GM18873 (cell line): Measurements from ENCODE around the gene PROSER3.
"Not testable (repeated sequence)": the region's sequence is repeated elsewhere in the genome, so short reads cannot be mapped to it uniquely, and the experiment has no call there.

Experiments
- ATAC-seq: cut with Tn5 transposase; IDR thresholded peaks from one replicate; pipeline ENCODE4 v1.9.1; 2021; ENCODE audit warnings: mild to moderate bottlenecking, moderate library complexity, moderate number of reproducible peaks; ENCODE audit not compliant: unreplicated experiment, low FRiP score

Gene PROSER3

DNA sequence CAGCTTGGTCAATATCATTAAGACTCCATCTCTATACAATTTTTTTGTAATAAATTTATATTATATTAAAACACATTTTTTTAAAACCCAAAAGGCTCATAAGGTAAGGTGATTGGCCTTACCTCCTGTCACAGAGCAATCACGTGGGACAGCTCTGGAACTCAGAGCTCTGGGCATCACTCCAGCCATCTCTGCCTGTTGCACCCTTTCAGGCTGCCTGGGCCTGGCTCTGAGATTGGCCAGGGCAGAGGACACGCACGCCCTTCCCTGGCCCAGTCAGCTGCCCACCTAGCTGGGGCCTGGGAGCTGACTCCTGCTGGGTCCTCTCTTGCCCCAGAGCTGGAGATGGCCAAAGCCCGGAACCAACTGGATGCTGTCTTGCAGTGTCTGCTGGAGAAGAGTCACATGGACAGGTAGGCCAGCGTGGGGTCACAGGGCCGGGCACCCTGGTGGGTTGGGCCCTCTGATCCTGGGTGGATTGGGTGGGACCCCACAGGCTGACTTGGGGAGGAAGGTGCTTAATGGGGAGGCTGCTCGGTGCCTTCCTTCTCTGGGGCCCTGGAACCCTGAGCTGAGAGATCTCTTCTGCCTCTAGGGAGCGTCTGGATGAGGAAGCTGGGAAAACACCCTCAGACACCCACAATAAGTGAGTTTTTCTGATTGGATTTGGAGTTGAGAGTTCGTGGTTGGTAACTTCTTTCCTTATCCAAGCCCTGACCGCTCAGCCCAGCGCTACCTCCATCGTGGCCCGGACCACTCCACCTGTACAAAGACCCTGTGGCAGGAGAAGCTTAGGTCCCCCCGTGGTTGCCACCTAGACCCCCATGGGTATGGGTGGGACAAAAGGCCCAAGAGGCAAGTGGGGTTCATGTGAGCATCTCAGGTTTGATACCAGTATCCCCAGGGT is 5.9 kb upstream of the PROSER3 start:
- no peak for ATAC-seq

DNA sequence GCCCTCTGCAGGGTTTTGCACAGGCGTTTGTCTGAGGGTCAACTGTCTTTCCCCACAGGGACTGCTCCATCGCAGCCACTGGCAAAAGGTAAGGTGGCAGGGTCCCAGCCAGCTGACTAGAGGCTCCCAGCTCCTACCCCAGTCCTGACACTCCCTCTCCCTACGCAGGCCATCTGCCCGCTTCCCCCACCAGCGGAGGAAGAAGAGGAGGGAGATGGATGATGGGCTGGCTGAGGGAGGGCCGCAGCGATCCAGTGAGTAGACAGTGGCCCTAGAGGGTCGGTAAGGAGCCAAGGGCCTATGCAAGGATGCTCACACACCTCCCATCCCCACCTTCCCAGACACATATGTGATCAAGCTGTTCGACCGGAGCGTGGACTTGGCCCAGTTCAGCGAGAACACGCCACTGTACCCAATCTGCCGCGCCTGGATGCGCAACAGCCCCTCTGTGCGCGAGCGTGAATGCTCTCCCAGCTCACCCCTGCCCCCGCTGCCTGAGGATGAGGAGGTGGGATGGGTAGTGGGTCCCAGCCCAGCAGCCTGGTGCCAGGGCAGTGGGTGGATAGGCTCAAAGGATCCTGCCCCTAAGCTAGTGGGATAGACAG is 5.1 kb upstream of the PROSER3 start:
- ATAC-seq: no peak

- no peak for ATAC-seq
Observed at GRCh38 chr19:35753634-35754369, 4.2 kb upstream of the PROSER3 start.

GRCh38 chr19:35754370-35755130 is 3.4 kb upstream of the PROSER3 start:
- no peak for ATAC-seq

DNA sequence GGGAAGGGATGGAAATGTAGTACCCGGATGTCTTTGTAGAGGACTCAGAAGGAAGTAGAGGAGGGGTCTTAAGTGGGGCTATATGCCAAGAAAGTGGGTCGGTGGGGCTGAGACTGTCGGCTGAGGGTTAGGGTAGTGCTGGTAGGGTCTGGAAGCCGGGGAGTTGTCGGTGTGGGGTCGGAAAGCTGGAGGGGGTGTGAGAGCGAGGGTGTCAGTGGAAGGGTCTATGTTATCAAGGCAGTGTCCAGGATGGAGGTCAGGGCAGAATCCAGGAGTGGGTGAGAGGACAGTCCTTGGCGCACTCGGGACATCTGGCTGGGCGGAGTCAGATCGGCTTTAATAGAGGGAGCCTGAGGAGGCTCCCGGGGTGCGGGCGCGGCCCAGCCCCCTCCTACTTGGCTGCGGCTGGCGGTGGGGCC is 2.8 kb upstream of the PROSER3 start:
- ATAC-seq: no peak

DNA sequence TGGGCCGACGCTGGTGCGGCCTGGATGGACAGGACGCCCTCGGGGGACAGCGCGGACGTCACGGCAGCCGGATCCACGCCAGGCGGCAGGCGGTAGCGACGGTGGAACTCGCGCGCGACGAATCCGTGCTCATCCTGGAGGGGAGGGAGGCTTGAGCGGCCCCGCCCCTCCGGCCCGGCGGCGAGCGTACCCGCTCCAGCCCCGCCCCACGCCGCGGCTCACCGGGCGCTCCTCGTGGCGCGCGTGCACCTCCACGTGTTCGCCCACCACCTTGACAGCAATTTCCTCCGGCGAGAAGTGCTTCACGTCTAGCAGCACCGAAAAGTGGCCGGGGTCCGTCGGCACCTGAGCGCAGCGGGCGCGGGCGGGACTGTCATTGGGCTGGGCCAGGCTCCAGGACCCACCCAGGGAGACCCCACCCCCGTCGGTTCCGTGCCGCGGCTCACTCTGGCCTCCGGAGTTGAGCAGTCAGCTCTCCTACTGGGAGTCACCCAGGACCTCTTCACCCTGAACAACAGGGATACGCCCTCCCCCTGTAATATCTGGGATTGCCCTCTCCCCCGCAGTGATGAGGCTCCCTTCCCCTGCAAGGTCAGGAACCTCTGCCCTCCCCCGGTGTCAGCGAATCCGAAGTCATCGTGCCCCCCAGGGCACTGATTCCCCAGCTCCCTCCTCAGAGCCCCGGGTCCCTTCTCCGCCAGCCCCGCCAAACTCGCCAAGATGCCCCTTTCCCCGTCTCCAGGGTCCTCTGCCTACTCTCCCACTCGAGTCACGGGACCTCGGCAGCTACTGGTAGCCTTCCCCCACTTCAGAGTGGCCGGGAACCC is 2.2 kb upstream of the PROSER3 start:
- no peak for ATAC-seq

GRCh38 chr19:35756377-35757230 is 1.4 kb upstream of the PROSER3 start, which contains the start of gene HSPB6:
Gene HSPB6 (minus strand): TSS chr19:35757029. CDS start chr19:35757008, 21 bp downstream.
- ATAC-seq: no peak

- no peak for ATAC-seq
Observed at GRCh38 chr19:35757231-35757748, 686 bp upstream of the PROSER3 start.

DNA sequence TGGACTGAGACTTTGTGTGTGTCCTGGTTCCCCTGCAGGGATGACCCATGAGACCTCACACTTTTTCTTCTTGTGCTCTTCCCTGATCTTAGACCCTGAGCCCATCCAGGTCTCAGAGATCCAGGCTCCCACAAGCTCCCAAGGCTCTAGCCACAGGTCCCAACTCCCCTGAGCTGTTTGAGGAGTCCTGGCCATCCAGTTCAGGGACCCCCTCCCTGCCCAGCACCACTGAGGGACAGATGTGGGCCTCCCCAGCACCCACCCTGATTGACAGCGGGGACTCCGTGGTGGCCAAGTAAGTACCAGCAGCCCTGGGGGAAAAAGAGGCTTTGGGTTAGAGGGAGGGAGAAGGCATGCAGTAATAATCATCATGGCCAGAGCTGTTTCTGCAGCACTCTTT is 1.7 kb downstream of the PROSER3 start:
- ATAC-seq: no peak

DNA sequence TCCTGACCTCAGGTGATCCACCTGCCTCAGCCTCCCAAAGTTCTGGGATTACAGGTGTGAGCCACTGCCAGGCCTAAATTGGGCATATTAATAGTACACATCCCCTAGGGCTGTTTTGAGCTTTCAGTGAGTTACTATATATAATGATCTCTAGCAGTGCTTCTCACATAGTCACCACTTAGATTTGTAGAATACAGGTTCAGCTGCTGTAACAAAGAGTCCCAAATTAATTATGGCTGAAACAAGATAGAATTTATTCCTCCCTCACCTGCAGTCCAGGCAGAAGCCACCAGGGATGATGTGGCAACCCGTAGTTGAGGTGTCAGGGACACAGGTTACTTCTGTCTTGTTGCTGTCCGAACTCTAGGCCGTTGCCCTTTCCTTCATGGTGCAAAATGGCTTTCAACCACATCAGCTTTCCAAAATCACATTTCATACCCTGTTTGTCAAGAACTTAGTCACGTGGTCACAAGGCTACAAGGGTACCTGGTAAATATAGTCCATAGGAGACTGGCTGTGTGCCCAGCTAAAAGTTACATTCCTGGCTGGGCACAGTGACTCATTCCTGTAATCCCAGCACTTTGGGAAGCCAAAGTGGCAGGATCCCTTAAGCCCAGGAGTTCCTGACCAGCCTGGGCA is 2.9 kb downstream of the PROSER3 start:
- no peak for ATAC-seq

- no peak for ATAC-seq
Observed at GRCh38 chr19:35764432-35765315, 6.7 kb downstream of the PROSER3 start.

GRCh38 chr19:35766571-35767104 is 8.7 kb downstream of the PROSER3 start:
- no peak for ATAC-seq

DNA sequence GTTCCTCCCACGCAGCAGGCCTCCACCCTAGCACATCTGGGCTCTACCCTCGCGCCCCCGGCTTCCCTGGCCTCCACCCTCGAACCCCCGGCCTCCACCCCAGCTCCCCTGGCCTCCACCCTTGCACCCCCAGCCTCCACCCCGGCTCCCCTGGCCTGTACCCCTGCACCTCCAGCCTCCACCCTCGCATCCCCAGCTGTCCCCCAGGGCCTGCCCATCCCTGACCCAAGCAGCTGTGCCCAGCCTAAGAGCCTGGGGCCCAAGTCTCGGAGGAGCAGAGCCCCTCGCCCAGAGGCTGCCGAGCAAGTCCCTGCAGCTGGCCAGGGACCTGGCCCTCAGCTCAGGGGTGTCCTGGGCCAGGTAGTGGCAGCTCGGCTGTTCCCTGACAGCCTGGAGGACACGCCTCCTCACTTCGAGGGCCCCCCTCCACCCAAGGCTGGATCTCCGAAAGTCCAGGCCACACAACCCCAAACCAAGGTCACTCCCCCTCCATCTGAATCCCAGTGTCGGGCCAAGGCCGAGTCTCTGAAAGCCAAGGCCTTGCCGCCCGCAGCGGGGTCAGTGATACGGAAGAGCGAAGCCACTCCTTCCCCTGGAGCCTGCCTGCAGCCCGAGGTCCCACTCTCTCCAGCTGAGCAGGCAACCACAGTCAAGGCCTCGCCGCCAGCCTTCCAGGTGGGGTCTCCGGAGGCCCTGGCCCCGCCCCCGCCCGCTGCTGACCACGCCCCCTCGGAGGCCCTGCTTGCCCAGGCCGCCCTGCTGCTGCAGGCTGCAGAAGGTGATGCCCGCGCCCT is 9.5 kb downstream of the PROSER3 start:
- ATAC-seq: no peak

- no peak for ATAC-seq
Observed at GRCh38 chr19:35768082-35768421, 10.1 kb downstream of the PROSER3 start.

DNA sequence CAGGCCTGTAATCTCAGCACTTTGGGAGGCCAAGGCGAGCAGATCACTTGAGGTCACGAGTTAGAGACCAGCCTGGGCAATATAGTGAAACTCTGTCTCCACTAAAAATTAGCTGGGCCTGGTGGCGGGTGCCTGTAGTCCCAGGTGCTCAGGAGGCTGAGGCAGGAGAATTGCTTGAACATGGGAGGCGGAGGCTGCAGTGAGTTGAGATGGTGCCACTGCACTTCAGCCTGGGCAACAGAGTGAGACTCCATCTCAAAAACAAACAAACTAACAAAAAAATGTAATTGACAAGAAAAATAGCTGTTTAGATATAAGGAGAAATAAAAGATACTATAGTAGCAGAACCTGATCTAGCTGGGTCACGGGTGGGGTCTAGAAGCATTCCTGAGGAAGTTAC is 14.4 kb downstream of the PROSER3 start:
- ATAC-seq: not testable (repeated sequence)
